ENCODE measurements around the gene P2RY12. TPM values are rescaled to one million over a fixed set of nuclear protein-coding genes. Genes with fewer than 3 reads are reported as not detected.

Gene P2RY12
- total and polyA plus RNA-seq, 10 of the 15 experiments (the other 5 are each of a cell fraction or from before 2014, with no cell fraction given) = 0.27 to 1.0 (median 0.66) TPM; not detected in 2

GRCh38 chr3:151309566-151309965, 75.0 kb downstream of the P2RY12 start (continued):
- TF ChIP-seq, protein P1, sequence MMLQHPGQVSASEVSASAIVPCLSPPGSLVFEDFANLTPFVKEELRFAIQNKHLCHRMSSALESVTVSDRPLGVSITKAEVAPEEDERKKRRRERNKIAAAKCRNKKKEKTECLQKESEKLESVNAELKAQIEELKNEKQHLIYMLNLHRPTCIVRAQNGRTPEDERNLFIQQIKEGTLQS (IDR thresholded peaks at IDR 0.05; ENCODE audit: borderline replicate concordance, extremely low read depth, low read depth, low read length) = no peak

DNA sequence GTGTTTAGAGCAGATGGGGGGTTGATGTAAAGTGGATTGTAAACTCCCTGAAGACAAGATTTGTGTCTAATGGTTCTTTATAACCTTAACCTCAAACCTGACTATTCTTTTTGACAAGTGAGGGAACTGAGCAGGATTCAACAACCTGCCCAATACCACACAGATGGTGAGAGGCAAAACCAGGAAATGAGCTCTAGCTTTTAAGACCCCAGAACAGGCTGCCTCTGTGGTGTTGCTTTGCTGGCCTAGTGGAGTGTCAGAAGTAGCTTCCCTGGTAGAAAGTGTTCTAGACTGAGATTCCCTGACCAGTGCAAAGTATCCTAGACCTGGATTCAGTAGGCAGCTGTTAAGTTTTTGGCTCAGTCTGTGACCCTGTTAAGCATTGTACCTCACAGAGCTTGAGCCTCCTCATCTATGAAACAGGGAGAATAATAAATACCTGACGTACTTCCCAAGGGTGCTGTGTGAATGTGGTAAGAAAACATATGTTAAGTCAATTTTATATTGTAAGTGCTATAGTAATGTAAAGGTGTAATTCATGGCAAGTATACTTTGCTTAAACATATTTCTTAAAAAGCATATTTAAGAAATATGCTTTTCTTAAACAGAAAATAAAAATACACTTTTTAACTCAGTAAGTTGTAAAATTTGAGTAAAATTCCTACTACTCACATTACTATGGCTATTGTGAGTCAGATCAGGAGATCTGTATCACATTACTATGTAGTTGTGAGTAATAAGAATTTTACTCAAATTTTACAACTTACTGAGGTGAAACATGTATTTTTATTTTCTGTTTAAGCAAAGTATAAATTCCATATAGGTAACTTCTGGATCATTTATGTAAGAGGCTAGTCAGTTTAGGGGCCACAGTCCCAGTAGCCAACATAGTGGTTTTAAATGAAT, 76.7 kb downstream of the P2RY12 start:
- ChIA-PET POLR2A (no interaction called here), CTCF (interaction anchor here (0.7 to 1.3 kb wide), 4 partner anchors 12 to 140 kb away, joined by 3 to 4 read pairs (median 4); no protein-coding TSS in a partner anchor), SMC1A (ENCODE audit: uncharacterized antibody, unreplicated experiment) (interaction anchor here (0.7 to 1.3 kb wide), 3 partner anchors 14 to 250 kb away, joined by 3 to 4 read pairs (median 3); no protein-coding TSS in a partner anchor), RAD21 (ENCODE audit: unreplicated experiment) (no interaction called here)
- ATAC-seq = no peak
- intact Hi-C loops (cut with micrococcal nuclease; ENCODE audit: unreplicated experiment) (no loop called here), in situ Hi-C loops (cut with MboI) (no loop called here)
- no peak overlapping the region for H3K27ac ChIP-seq (ENCODE audit: control insufficient read depth, insufficient read depth)
- WGBS (ENCODE audit: insufficient coverage, insufficient replicate concordance, low lambda C conversion rate, missing lambda C conversion rate) = 23% methylated on average over 1 of the region's 1 CpG
- no peak overlapping the region for H3K4me2 ChIP-seq (ENCODE audit: control insufficient read depth, insufficient read depth)
- no TSS peak for BruUV-seq (replicated peaks)
- no peaks in the 10 kb centered on the region for H3K36me3 ChIP-seq (ENCODE audit: control insufficient read depth in 2 of 2, insufficient read depth in 2 of 2, low read length in 1 of 2)
- no peak overlapping the region for H2AFZ ChIP-seq (ENCODE audit: control insufficient read depth, low read depth, low read length)
- H3K9me3 ChIP-seq (replicated peaks; ENCODE audit: control insufficient read depth, insufficient read depth, low read length) = no peaks in the 10 kb centered on the region
- FAIRE-seq = no peak
- H4K20me1 ChIP-seq (ENCODE audit: control insufficient read depth, insufficient read depth) = no peaks in the 10 kb centered on the region
- H3K4me3 ChIP-seq = no peak overlapping the region
- no peak overlapping the region for H3K9ac ChIP-seq (ENCODE audit: control insufficient read depth, insufficient read depth, low read length)
- H3K27me3 ChIP-seq (replicated peaks in 1 of 2; ENCODE audit: control insufficient read depth in 2 of 2, insufficient read depth in 2 of 2, low read length in 1 of 2) = no peaks in the 10 kb centered on the region; a peak in 1 of 4 replicates
- DNase-seq (ENCODE audit: low read depth, low spot score) = no peak
- H3K79me2 ChIP-seq (ENCODE audit: control insufficient read depth, insufficient read depth, low read length) = no peaks in the 10 kb centered on the region
- no peaks in the 10 kb centered on the region for H3K4me1 ChIP-seq (ENCODE audit: control insufficient read depth, insufficient read depth, low read length)
- TF ChIP-seq ZNF24 (IDR thresholded peaks at IDR 0.05) (no peak), JUNB (IDR thresholded peaks at IDR 0.05) (0 out of 2 replicates have a peak, but pooled peaks have one; percentile 19)

DNA sequence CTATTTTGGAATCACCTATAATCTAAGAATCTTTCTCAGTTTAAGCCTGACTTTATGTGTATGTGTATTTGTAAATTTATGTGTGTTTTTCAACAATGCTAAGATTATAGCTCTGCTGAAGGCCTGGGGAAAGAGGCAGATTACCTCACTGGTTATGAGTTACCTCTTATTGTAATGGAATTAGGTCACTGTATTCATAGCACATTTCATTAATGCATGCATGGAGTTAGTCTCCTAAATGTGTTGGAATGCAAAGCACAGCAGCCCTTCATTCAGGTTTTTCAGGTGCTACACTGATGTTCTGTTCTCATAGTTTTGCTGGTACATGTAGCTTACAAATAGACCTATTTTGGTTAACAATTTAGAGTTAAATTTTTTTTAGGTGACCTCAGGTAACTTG, 77.4 kb downstream of the P2RY12 start:
- Histone ChIP-seq H3K79me2 (ENCODE audit: control insufficient read depth, insufficient read depth, low read length) (no peaks in the 10 kb centered on the region), H3K9ac (ENCODE audit: control insufficient read depth, insufficient read depth, low read length) (no peak overlapping the region), H3K4me3 (no peak overlapping the region), H3K4me1 (ENCODE audit: control insufficient read depth, insufficient read depth, low read length) (no peaks in the 10 kb centered on the region), H3K27me3 (replicated peaks in 1 of 2; ENCODE audit: control insufficient read depth in 2 of 2, insufficient read depth in 2 of 2, low read length in 1 of 2) (no peaks in the 10 kb centered on the region), H2AFZ (ENCODE audit: control insufficient read depth, low read depth, low read length) (no peak overlapping the region), H3K4me2 (ENCODE audit: control insufficient read depth, insufficient read depth) (no peak overlapping the region), H3K36me3 (ENCODE audit: control insufficient read depth in 2 of 2, insufficient read depth in 2 of 2, low read length in 1 of 2) (no peaks in the 10 kb centered on the region), H4K20me1 (ENCODE audit: control insufficient read depth, insufficient read depth) (no peaks in the 10 kb centered on the region), H3K27ac (ENCODE audit: control insufficient read depth, insufficient read depth) (no peak overlapping the region), H3K9me3 (replicated peaks; ENCODE audit: control insufficient read depth, insufficient read depth, low read length) (no peaks in the 10 kb centered on the region)
- ChIA-PET POLR2A (interaction anchor here (0.6 kb wide), 1 partner anchor 102 kb away, joined by 4 read pairs; no protein-coding TSS in a partner anchor), CTCF (interaction anchor here (0.7 to 1.3 kb wide), 4 partner anchors 12 to 139 kb away, joined by 3 to 4 read pairs (median 4); no protein-coding TSS in a partner anchor), RAD21 (ENCODE audit: unreplicated experiment) (no interaction called here), SMC1A (ENCODE audit: uncharacterized antibody, unreplicated experiment) (interaction anchor here (0.7 to 1.3 kb wide), 2 partner anchors 14 to 251 kb away, joined by 3 to 4 read pairs; no protein-coding TSS in a partner anchor)
- BruUV-seq (replicated peaks) = no TSS peak
- intact Hi-C loops (cut with micrococcal nuclease; ENCODE audit: unreplicated experiment) = no loop called here
- in situ Hi-C loops (cut with MboI) = no loop called here
- DNase-seq (ENCODE audit: low read depth, low spot score) (no peak), FAIRE-seq (no peak), ATAC-seq (no peak)
- TF ChIP-seq SMAD5 (IDR thresholded peaks at IDR 0.05; ENCODE audit: low read depth) (no peak), HDAC2 (IDR thresholded peaks at IDR 0.05) (no peak), NFIC (IDR thresholded peaks at IDR 0.05; ENCODE audit: low read depth, low read length) (no peak), HCFC1 (IDR thresholded peaks at IDR 0.05; ENCODE audit: low read length) (no peak), CEBPZ (IDR thresholded peaks at IDR 0.05; ENCODE audit: low read depth, low read length) (no peak), MYB (IDR thresholded peaks at IDR 0.05; ENCODE audit: borderline replicate concordance, low read depth, low read length) (no peak), POLR2AphosphoS5 (IDR thresholded peaks at IDR 0.05; ENCODE audit: low read length) (no peak)
